T-cell (primary cell): ENCODE measurements around the gene TEAD3. TPM values are rescaled to one million over a fixed set of nuclear protein-coding genes. Genes with fewer than 3 reads are reported as not detected.
A peak's percentile ranks its signal among the peaks of the same experiment; 100 is the strongest.

Experiments used
- ATAC-seq, 4 experiments: fragments of 200-7000 bp in 3 of 4; fragments of 150-1000 bp in 1 of 4; cut with Tn5 transposase; replicated peaks in 1 of 4; 1 replicate in 3 of 4; 2 replicates in 1 of 4; pipeline ENCODE4 v1.10.0; 2021; ENCODE audit warnings: moderate library complexity in 3 of 4, mild to moderate bottlenecking in 2 of 4, moderate number of reproducible peaks in 1 of 4
- CTCF ChIA-PET, 2 donors: fragments of 300-600 bp; sonication (Branson Sonifier 250); formaldehyde crosslinking; loops; one replicate each; lab custom pipeline; 2022; ENCODE audit warnings: antibody characterized with exemption in 2 of 2; lab: Charles Lee
- POLR2A ChIA-PET, 2 donors: fragments of 300-600 bp; sonication (Branson Sonifier 250); formaldehyde crosslinking; loops; one replicate each; lab custom pipeline; 2022; ENCODE audit warnings: antibody characterized with exemption in 2 of 2; lab: Charles Lee
- DNase-seq, 35 experiments: peaks; one replicate each; pipeline versions ENCODE4 v3.0.0 to v3.0.0-alpha.2; 2013 to 2023
- H3K27ac ChIP-seq: one replicate; pipeline ENCODE4 v1.5.1; 2013; ENCODE audit warnings: low read length
- H3K27me3 ChIP-seq, 2 experiments: replicated peaks in 1 of 2; 1 replicate in 1 of 2; 2 replicates in 1 of 2; pipeline versions ENCODE4 v1.6.1 to v1.7.0; 2013; ENCODE audit warnings: low read length in 1 of 2, mixed read lengths in 1 of 2; ENCODE audit not compliant: control insufficient read depth in 2 of 2, insufficient read depth in 2 of 2; ENCODE audit errors: extremely low read depth in 1 of 2
- H3K36me3 ChIP-seq, 2 donors: 1 replicate in 1 of 2; 2 replicates in 1 of 2; pipeline versions ENCODE4 v1.6.1 to v1.7.0; 2013; ENCODE audit warnings: low read length in 1 of 2; ENCODE audit not compliant: control insufficient read depth in 2 of 2, insufficient read depth in 1 of 2; ENCODE audit errors: extremely low read depth in 1 of 2
- H3K4me1 ChIP-seq, 2 experiments: 1 replicate in 1 of 2; 2 replicates in 1 of 2; pipeline versions ENCODE4 v1.6.1 to v1.7.0; 2013; ENCODE audit warnings: low read length in 2 of 2, mixed read lengths in 1 of 2; ENCODE audit not compliant: insufficient read depth in 2 of 2, control insufficient read depth in 1 of 2; ENCODE audit errors: extremely low read depth in 1 of 2
- H3K4me3 ChIP-seq, 2 donors: 1 replicate in 1 of 2; 2 replicates in 1 of 2; pipeline versions ENCODE4 v1.5.1 to v1.7.0; 2013; ENCODE audit warnings: mild to moderate bottlenecking in 2 of 2, low read length in 1 of 2, moderate library complexity in 1 of 2; ENCODE audit not compliant: control insufficient read depth in 1 of 2; ENCODE audit errors: extremely low read depth in 1 of 2
- H3K9me3 ChIP-seq: 2 replicates; pipeline ENCODE4 v1.7.0; 2013
- H3K27ac Mint-ChIP-seq, 2 donors: one replicate each; pipeline ENCODE4 v1.8.0; 2020 to 2021; ENCODE audit warnings: mild to moderate bottlenecking in 2 of 2, mixed read lengths in 2 of 2
- H3K27me3 Mint-ChIP-seq, 2 donors: one replicate each; pipeline ENCODE4 v1.8.0; 2021 to 2022; ENCODE audit warnings: mixed read lengths in 2 of 2
- H3K36me3 Mint-ChIP-seq: one replicate; pipeline ENCODE4 v1.8.0; 2021; ENCODE audit warnings: mixed read lengths
- H3K4me1 Mint-ChIP-seq, 3 donors: one replicate each; pipeline ENCODE4 v1.8.0; 2020 to 2022; ENCODE audit warnings: mixed read lengths in 3 of 3, mild to moderate bottlenecking in 1 of 3
- H3K4me3 Mint-ChIP-seq, 3 donors: one replicate each; pipeline ENCODE4 v1.8.0; 2020 to 2022; ENCODE audit warnings: mild to moderate bottlenecking in 3 of 3, mixed read lengths in 3 of 3, moderate library complexity in 3 of 3
- H3K9me3 Mint-ChIP-seq, 3 donors: one replicate each; pipeline ENCODE4 v1.8.0; 2020 to 2022; ENCODE audit warnings: mixed read lengths in 3 of 3
- WGBS: methylation state at CpG from one replicate; pipeline ENCODE4 v1.1.5; 2013; ENCODE audit warnings: missing lambda C conversion rate; ENCODE audit not compliant: insufficient coverage; 5-methylcytosine and 5-hydroxymethylcytosine counted together
- total RNA-seq, 35 experiments: library from RNA in 6 of 35; stranded (reverse) in 6 of 35; fragments of 120-200 nt in 1 of 35; gene quantifications; one replicate each; pipeline versions ENCODE4 v1.2.1 to v1.2.4 and lab custom pipeline; 2013 to 2026

TEAD3 gene
- total RNA-seq, 5 donors from 2014 or later (not counting 1 experiment from before 2014, with no cell fraction given): 0.26 to 0.53 (median 0.41) TPM; not detected in 2

GRCh38 chr6:35489066-35489465 lies 7.8 kb downstream of the TEAD3 start:
- H3K27ac Mint-ChIP-seq: no peak overlapping the region
- no peak overlapping the region for H3K4me3 Mint-ChIP-seq
- no peaks in the 10 kb centered on the region for H3K36me3 Mint-ChIP-seq
- H3K4me1 Mint-ChIP-seq: peaks cover 7 to 21% (median 12%) of the 10 kb centered on the region in 3 donors
- ATAC-seq (no peak), DNase-seq (no peak)
- H3K27ac ChIP-seq: no peak overlapping the region
- POLR2A ChIA-PET: interaction anchor here in 1 of 2 donors (0.6 kb wide), 1 partner anchor 1157 kb away, joined by 4 read pairs; no protein-coding TSS in a partner anchor
- no peaks in the 10 kb centered on the region for H3K36me3 ChIP-seq
- no peak overlapping the region for H3K4me3 ChIP-seq
- no CpG with 5 or more reads among the region's 1 CpG for WGBS
- H3K27me3 Mint-ChIP-seq: no peaks in the 10 kb centered on the region
- no peaks in the 10 kb centered on the region for H3K9me3 ChIP-seq
- H3K27me3 ChIP-seq: peaks cover 0 to 3% of the 10 kb centered on the region in 2 experiments
- peaks cover 0 to 6% of the 10 kb centered on the region in 2 experiments for H3K4me1 ChIP-seq
- H3K9me3 Mint-ChIP-seq: no peaks in the 10 kb centered on the region
- CTCF ChIA-PET: interaction anchor here in 1 of 2 donors (0.6 kb wide), 1 partner anchor 25 kb away, joined by 3 read pairs; no protein-coding TSS in a partner anchor

GRCh38 chr6:35488517-35488862 lies 8.4 kb downstream of the TEAD3 start:
- peaks cover 0 to 3% of the 10 kb centered on the region in 2 experiments for H3K27me3 ChIP-seq
- peaks cover 3 to 21% (median 10%) of the 10 kb centered on the region in 3 donors for H3K4me1 Mint-ChIP-seq

GRCh38 chr6:35487658-35488516 lies 9.0 kb downstream of the TEAD3 start:
- H3K4me1 ChIP-seq: peaks cover 0 to 5% of the 10 kb centered on the region in 2 experiments
- peak overlapping the region in 1 of 2 donors; percentile 13 for H3K27ac Mint-ChIP-seq
- H3K4me3 ChIP-seq: no peak overlapping the region
- H3K4me1 Mint-ChIP-seq: peaks cover 3 to 15% (median 10%) of the 10 kb centered on the region in 3 donors
- no peaks in the 10 kb centered on the region for H3K36me3 Mint-ChIP-seq
- no peak overlapping the region for H3K4me3 Mint-ChIP-seq
- no peaks in the 10 kb centered on the region for H3K36me3 ChIP-seq
- 21% methylated on average over 4 of the region's 9 CpGs for WGBS
- ATAC-seq: no peak
- no peak overlapping the region for H3K27ac ChIP-seq
- H3K27me3 Mint-ChIP-seq: no peaks in the 10 kb centered on the region
- POLR2A ChIA-PET: interaction anchor here in 1 of 2 donors (0.6 to 0.7 kb wide), 2 partner anchors 9 to 213 kb away, joined by 4 to 13 read pairs; partner anchors contain the start of gene TEAD3
- peaks cover 0 to 3% of the 10 kb centered on the region in 2 experiments for H3K27me3 ChIP-seq
- H3K9me3 ChIP-seq: no peaks in the 10 kb centered on the region
- no peaks in the 10 kb centered on the region for H3K9me3 Mint-ChIP-seq
- CTCF ChIA-PET: no interaction called here
- no peak for DNase-seq

More at GRCh38 chr6:35488517-35488862, 8.4 kb downstream of the TEAD3 start:
- no peak overlapping the region for H3K27ac ChIP-seq
- 92% methylated on average over 7 of the region's 9 CpGs for WGBS
- DNase-seq (no peak), ATAC-seq (no peak)
- Mint-ChIP-seq H3K27me3 (no peaks in the 10 kb centered on the region), H3K27ac (no peak overlapping the region), H3K36me3 (no peaks in the 10 kb centered on the region), H3K9me3 (no peaks in the 10 kb centered on the region), H3K4me3 (no peak overlapping the region)
- POLR2A ChIA-PET: no interaction called here
- no peaks in the 10 kb centered on the region for H3K9me3 ChIP-seq
- no peak overlapping the region for H3K4me3 ChIP-seq
- H3K36me3 ChIP-seq: no peaks in the 10 kb centered on the region
- CTCF ChIA-PET: no interaction called here
- peaks cover 0 to 5% of the 10 kb centered on the region in 2 experiments for H3K4me1 ChIP-seq

- DNase-seq: no peak
Observed at GRCh38 chr6:35486005-35486925, 10.6 kb downstream of the TEAD3 start.

GRCh38 chr6:35485402-35485877 lies 11.4 kb downstream of the TEAD3 start:
- Mint-ChIP-seq H3K4me3 (no peak overlapping the region), H3K36me3 (no peaks in the 10 kb centered on the region), H3K27ac (no peak overlapping the region), H3K4me1 (peaks cover 0 to 3% (median 2%) of the 10 kb centered on the region in 3 donors), H3K9me3 (no peaks in the 10 kb centered on the region), H3K27me3 (no peaks in the 10 kb centered on the region)
- ATAC-seq: no peak
- ChIA-PET CTCF (no interaction called here), POLR2A (no interaction called here)
- H3K36me3 ChIP-seq: no peaks in the 10 kb centered on the region
- peaks cover 0 to 5% of the 10 kb centered on the region in 2 experiments for H3K4me1 ChIP-seq
- peaks cover 0 to 3% of the 10 kb centered on the region in 2 experiments for H3K27me3 ChIP-seq
- 90% methylated on average over 11 of the region's 11 CpGs for WGBS
- DNase-seq: no peak
- H3K27ac ChIP-seq: no peak overlapping the region
- H3K9me3 ChIP-seq: no peaks in the 10 kb centered on the region
- H3K4me3 ChIP-seq: no peak overlapping the region

More at GRCh38 chr6:35486005-35486925, 10.6 kb downstream of the TEAD3 start:
- no peak for ATAC-seq
- H3K27ac Mint-ChIP-seq: no peak overlapping the region
- Histone ChIP-seq H3K27me3 (peaks cover 0 to 3% of the 10 kb centered on the region in 2 experiments), H3K4me3 (no peak overlapping the region), H3K9me3 (no peaks in the 10 kb centered on the region), H3K27ac (no peak overlapping the region), H3K4me1 (peaks cover 0 to 5% of the 10 kb centered on the region in 2 experiments), H3K36me3 (no peaks in the 10 kb centered on the region)
- no peak overlapping the region for H3K4me3 Mint-ChIP-seq
- H3K4me1 Mint-ChIP-seq: peaks cover 2 to 10% (median 4%) of the 10 kb centered on the region in 3 donors
- no peaks in the 10 kb centered on the region for H3K27me3 Mint-ChIP-seq
- H3K36me3 Mint-ChIP-seq: no peaks in the 10 kb centered on the region
- ChIA-PET CTCF (interaction anchor here in 1 of 2 donors (0.6 kb wide), 1 partner anchor 148 kb away, joined by 4 read pairs; no protein-coding TSS in a partner anchor), POLR2A (interaction anchor here in 1 of 2 donors (0.6 kb wide), 1 partner anchor 11 kb away, joined by 3 read pairs; no protein-coding TSS in a partner anchor)
- WGBS: 96% methylated on average over 42 of the region's 61 CpGs
- no peaks in the 10 kb centered on the region for H3K9me3 Mint-ChIP-seq
